Measurements from ENCODE around the gene PRSS21.

- TF ChIP-seq CTCF (IDR thresholded peaks at IDR 0.05; ENCODE audit: insufficient read depth, low read length) (no peak), SPI1 (IDR thresholded peaks at IDR 0.05; ENCODE audit: borderline replicate concordance, low read depth) (no peak), REST (IDR thresholded peaks at IDR 0.05; ENCODE audit: insufficient replicate concordance, low read depth) (no peak), POLR2AphosphoS5 (IDR thresholded peaks at IDR 0.05; ENCODE audit: low read depth) (no peak), GABPA (IDR thresholded peaks at IDR 0.05; ENCODE audit: low read depth) (no peak)
Observed at GRCh38 chr16:2819179-2819938, 2.3 kb downstream of the PRSS21 start.
